Spleen (tissue), 7 donors: ENCODE data around the gene LMF1.

Source experiments
- CTCF ChIP-seq, 11 experiments: fragments of 200-600 bp in 7 of 11; fragments of 450-650 bp in 4 of 11; sonication (generic) in 4 of 11; IDR thresholded peaks in 8 of 11; conservative IDR thresholded peaks in 3 of 11; 1 replicate in 7 of 11; 2 replicates in 4 of 11; pipeline versions ENCODE4 v1.4.0 to v1.8.0; 2016 to 2021; ENCODE audit warnings: antibody characterized with exemption in 11 of 11, inconsistent platforms in 4 of 11, mild to moderate bottlenecking in 1 of 11
- POLR2A ChIP-seq, 3 donors: fragments of 450-650 bp; IDR thresholded peaks; one replicate each; pipeline ENCODE4 v1.5.1; 2017; ENCODE audit warnings: antibody characterized with exemption in 3 of 3, mild to moderate bottlenecking in 1 of 3
- POLR2AphosphoS5 ChIP-seq, 3 donors: sonication (generic); formaldehyde crosslinking; IDR thresholded peaks; one replicate each; pipeline ENCODE4 v1.5.1; 2017; ENCODE audit warnings: antibody characterized with exemption in 3 of 3
- donor health status: DM: no; HTN: no; CAD: no; lungs with moderate emphysema.
- donor health status: DM: no; HTN: no; CAD: no.
- donor health status: DM: no; HTN: no; CAD: no.

GRCh38 chr16:986411-986810 lies 15.6 kb upstream of the LMF1 start:
- no peak for TF ChIP-seq CTCF (IDR thresholded peaks at IDR 0.05 in 8 of 11, conservative IDR thresholded peaks at IDR 0.05 in 3 of 11)
- TF ChIP-seq POLR2AphosphoS5 (IDR thresholded peaks at IDR 0.05): no peak
- no peak for TF ChIP-seq POLR2A (IDR thresholded peaks at IDR 0.05)
